GM20431 (cell line): ENCODE measurements around the gene AURKAIP1.

ENCODE experiments used
- in situ Hi-C: fragments of 300-500 bp; cut with MseI, MboI; formaldehyde crosslinking; loops from one replicate; pipeline ENCODE4 v1.15.0; 2020; ENCODE audit warnings: low sequenced_read_pairs; ENCODE audit not compliant: unreplicated experiment

Gene AURKAIP1

GRCh38 chr1:1324084-1324523 lies 50.9 kb downstream of the AURKAIP1 start:
- in situ Hi-C loops, result no loop called here
